Peyer's patch (tissue), 4 donors: ENCODE results near the gene B3GNT2.

Experiments
- CTCF ChIP-seq, 6 experiments: fragments of 450-650 bp in 4 of 6; fragments of 200-600 bp in 2 of 6; sonication (generic) in 1 of 6; IDR thresholded peaks; one replicate each; pipeline ENCODE4 v1.5.1; 2017 to 2019; ENCODE audit warnings: antibody characterized with exemption in 6 of 6, mild to moderate bottlenecking in 3 of 6, moderate library complexity in 1 of 6
- POLR2A ChIP-seq, 2 donors: fragments of 450-650 bp; IDR thresholded peaks; one replicate each; pipeline ENCODE4 v1.5.1; 2017; ENCODE audit warnings: antibody characterized with exemption in 2 of 2, mild to moderate bottlenecking in 2 of 2, moderate library complexity in 2 of 2

GRCh38 chr2:62208074-62208757, 12.3 kb downstream of the B3GNT2 start:
- no peak for TF ChIP-seq CTCF (IDR thresholded peaks at IDR 0.05)
- no peak for TF ChIP-seq POLR2A (IDR thresholded peaks at IDR 0.05)
